Panc1 (cell line): ENCODE measurements around the gene C6orf132. TPM values are rescaled to one million over a fixed set of nuclear protein-coding genes. Genes with fewer than 3 reads are reported as not detected.

Experiments
- ATAC-seq: fragments of 200-7000 bp; cut with Tn5 transposase; 2 replicates; pipeline ENCODE4 v1.9.1; 2020; ENCODE audit warnings: mild to moderate bottlenecking, moderate library complexity
- BruUV-seq: library from RNA; stranded (reverse); fragments of 400-500 nt; replicated peaks from 2 replicates; lab custom pipeline; 2021; lab: Mats Ljungman, UMichigan
- CTCF ChIA-PET: fragments of 300-600 bp; sonication (Branson Sonifier 250); formaldehyde crosslinking; loops from one replicate; lab custom pipeline; 2022; ENCODE audit warnings: antibody characterized with exemption; lab: Charles Lee
- POLR2A ChIA-PET: fragments of 300-600 bp; sonication (Branson Sonifier 250); formaldehyde crosslinking; loops from one replicate; lab custom pipeline; 2022; ENCODE audit warnings: antibody characterized with exemption; lab: Charles Lee
- DNase-seq: peaks from one replicate; pipeline ENCODE4 v3.0.0-alpha.2; 2010; ENCODE audit warnings: low read depth, low spot score
- H3K27ac ChIP-seq: 2 replicates; pipeline ENCODE4 v1.5.1; 2011; ENCODE audit warnings: mild to moderate bottlenecking, low read length, inconsistent platforms
- H3K27me3 ChIP-seq: fragments of 200-500 bp; sonication (Bioruptor generic); 2 replicates; pipeline ENCODE4 v1.6.0; 2014; ENCODE audit warnings: low read length, inconsistent platforms; ENCODE audit not compliant: control insufficient read depth, insufficient read depth
- H3K36me3 ChIP-seq: fragments of 200-500 bp; sonication (Bioruptor generic); 2 replicates; pipeline ENCODE4 v1.5.1; 2014; ENCODE audit warnings: inconsistent platforms, mild to moderate bottlenecking, low read length, moderate library complexity; ENCODE audit not compliant: control insufficient read depth, insufficient read depth
- H3K4me1 ChIP-seq: 2 replicates; pipeline ENCODE4 v1.5.1; 2011; ENCODE audit warnings: inconsistent platforms, mild to moderate bottlenecking, low read length, moderate library complexity; ENCODE audit not compliant: control insufficient read depth, insufficient read depth
- H3K4me3 ChIP-seq, 2 experiments: 2 replicates each; pipeline ENCODE4 v1.5.1; 2011 to 2012; ENCODE audit warnings: low read depth in 2 of 2, low read length in 2 of 2, mild to moderate bottlenecking in 2 of 2, inconsistent platforms in 1 of 2, moderate library complexity in 1 of 2
- H3K9me3 ChIP-seq: fragments of 200-500 bp; sonication (Bioruptor generic); 2 replicates; pipeline ENCODE4 v1.5.1; 2014; ENCODE audit warnings: low read depth, mild to moderate bottlenecking, inconsistent platforms, low read length, moderate library complexity; ENCODE audit not compliant: control insufficient read depth, insufficient read depth
- POLR2AphosphoS5 ChIP-seq: IDR thresholded peaks from 2 replicates; pipeline ENCODE4 v1.6.1; 2012; ENCODE audit warnings: mild to moderate bottlenecking, low read depth, low read length, moderate library complexity
- SIN3A ChIP-seq: IDR thresholded peaks from 2 replicates; pipeline ENCODE4 v1.6.1; 2012; ENCODE audit warnings: low read depth, mild to moderate bottlenecking, low read length, moderate library complexity, borderline replicate concordance; ENCODE audit not compliant: insufficient read depth
- TCF7L2 ChIP-seq: IDR thresholded peaks from 2 replicates; pipeline ENCODE4 v1.6.1; 2011; ENCODE audit warnings: mild to moderate bottlenecking, low read depth, low read length, inconsistent platforms
- in situ Hi-C: cut with HindIII; loops from 2 replicates; pipeline ENCODE4 v1.10.0; 2016; ENCODE audit warnings: low sequenced_read_pairs, low pct_unique_long_range_greater_than_20kb
- intact Hi-C: fragments of 100-400 bp; cut with micrococcal nuclease; formaldehyde crosslinking; loops from one replicate; pipeline ENCODE4 v1.10.0; 2022; ENCODE audit not compliant: unreplicated experiment
- total RNA-seq: library from RNA; stranded (reverse); gene quantifications from one replicate; pipeline ENCODE4 v1.2.1, GENCODE V29; 2021; ENCODE audit not compliant: unreplicated experiment
- TF ChIP-seq, protein P1 (sequence below), 2 experiments: IDR thresholded peaks; 2 replicates each; pipeline ENCODE4 v1.6.1; 2011 to 2012; ENCODE audit warnings: low read depth in 2 of 2, control low read depth in 1 of 2, low read length in 1 of 2, mild to moderate bottlenecking in 1 of 2, moderate library complexity in 1 of 2; ENCODE audit not compliant: insufficient read depth in 1 of 2
- TF ChIP-seq, protein P2 (sequence below): fragments of 450-650 bp; IDR thresholded peaks from 2 replicates; pipeline ENCODE4 v1.5.1; 2017; ENCODE audit warnings: mild to moderate bottlenecking

The C6orf132 gene
- total RNA-seq, 1 experiment from 2014 or later: 12.9 TPM

DNA sequence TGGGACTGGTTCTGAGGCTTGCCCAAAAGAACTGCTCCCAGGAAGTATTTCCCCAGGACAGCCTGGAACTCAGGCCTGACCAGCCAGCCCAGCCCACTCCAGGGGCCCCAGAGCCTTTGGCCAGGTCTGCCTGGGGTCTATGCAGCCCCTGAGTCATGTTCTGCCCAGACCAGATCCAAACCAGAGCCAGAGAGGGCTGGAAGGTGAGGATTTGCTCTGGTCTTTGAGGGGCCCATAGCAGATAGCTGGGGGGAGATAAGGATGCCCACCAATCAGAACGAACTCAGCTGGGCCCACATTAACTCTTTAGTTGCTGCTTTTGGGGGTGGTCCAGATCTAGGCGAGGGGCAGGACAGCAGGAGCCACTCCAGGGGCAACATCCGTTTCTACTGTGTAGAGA, 16.8 kb downstream of the C6orf132 start:
- TF ChIP-seq, protein P1, sequence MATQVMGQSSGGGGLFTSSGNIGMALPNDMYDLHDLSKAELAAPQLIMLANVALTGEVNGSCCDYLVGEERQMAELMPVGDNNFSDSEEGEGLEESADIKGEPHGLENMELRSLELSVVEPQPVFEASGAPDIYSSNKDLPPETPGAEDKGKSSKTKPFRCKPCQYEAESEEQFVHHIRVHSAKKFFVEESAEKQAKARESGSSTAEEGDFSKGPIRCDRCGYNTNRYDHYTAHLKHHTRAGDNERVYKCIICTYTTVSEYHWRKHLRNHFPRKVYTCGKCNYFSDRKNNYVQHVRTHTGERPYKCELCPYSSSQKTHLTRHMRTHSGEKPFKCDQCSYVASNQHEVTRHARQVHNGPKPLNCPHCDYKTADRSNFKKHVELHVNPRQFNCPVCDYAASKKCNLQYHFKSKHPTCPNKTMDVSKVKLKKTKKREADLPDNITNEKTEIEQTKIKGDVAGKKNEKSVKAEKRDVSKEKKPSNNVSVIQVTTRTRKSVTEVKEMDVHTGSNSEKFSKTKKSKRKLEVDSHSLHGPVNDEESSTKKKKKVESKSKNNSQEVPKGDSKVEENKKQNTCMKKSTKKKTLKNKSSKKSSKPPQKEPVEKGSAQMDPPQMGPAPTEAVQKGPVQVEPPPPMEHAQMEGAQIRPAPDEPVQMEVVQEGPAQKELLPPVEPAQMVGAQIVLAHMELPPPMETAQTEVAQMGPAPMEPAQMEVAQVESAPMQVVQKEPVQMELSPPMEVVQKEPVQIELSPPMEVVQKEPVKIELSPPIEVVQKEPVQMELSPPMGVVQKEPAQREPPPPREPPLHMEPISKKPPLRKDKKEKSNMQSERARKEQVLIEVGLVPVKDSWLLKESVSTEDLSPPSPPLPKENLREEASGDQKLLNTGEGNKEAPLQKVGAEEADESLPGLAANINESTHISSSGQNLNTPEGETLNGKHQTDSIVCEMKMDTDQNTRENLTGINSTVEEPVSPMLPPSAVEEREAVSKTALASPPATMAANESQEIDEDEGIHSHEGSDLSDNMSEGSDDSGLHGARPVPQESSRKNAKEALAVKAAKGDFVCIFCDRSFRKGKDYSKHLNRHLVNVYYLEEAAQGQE (IDR thresholded peaks at IDR 0.05; ENCODE audit: insufficient read depth in 1 of 2, low read depth in 2 of 2, low read length in 1 of 2): no peak
- TF ChIP-seq SIN3A: no peak
- TF ChIP-seq, protein P2, sequence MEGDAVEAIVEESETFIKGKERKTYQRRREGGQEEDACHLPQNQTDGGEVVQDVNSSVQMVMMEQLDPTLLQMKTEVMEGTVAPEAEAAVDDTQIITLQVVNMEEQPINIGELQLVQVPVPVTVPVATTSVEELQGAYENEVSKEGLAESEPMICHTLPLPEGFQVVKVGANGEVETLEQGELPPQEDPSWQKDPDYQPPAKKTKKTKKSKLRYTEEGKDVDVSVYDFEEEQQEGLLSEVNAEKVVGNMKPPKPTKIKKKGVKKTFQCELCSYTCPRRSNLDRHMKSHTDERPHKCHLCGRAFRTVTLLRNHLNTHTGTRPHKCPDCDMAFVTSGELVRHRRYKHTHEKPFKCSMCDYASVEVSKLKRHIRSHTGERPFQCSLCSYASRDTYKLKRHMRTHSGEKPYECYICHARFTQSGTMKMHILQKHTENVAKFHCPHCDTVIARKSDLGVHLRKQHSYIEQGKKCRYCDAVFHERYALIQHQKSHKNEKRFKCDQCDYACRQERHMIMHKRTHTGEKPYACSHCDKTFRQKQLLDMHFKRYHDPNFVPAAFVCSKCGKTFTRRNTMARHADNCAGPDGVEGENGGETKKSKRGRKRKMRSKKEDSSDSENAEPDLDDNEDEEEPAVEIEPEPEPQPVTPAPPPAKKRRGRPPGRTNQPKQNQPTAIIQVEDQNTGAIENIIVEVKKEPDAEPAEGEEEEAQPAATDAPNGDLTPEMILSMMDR: no peak
- no peak for TF ChIP-seq TCF7L2
- no peak for TF ChIP-seq POLR2AphosphoS5
- Histone ChIP-seq H3K36me3 (no peaks in the 10 kb centered on the region), H3K4me3 (no peak overlapping the region), H3K27me3 (no peaks in the 10 kb centered on the region), H3K9me3 (no peaks in the 10 kb centered on the region), H3K27ac (no peak overlapping the region), H3K4me1 (0 out of 2 replicates have a peak, but pooled peaks cover 2% of the 10 kb centered on the region)
- ChIA-PET CTCF (no interaction called here), POLR2A (no interaction called here)
- intact Hi-C loops: no loop called here
- no TSS peak for BruUV-seq
- DNase-seq (no peak), ATAC-seq (no peak)
- in situ Hi-C loops: no loop called here

DNA sequence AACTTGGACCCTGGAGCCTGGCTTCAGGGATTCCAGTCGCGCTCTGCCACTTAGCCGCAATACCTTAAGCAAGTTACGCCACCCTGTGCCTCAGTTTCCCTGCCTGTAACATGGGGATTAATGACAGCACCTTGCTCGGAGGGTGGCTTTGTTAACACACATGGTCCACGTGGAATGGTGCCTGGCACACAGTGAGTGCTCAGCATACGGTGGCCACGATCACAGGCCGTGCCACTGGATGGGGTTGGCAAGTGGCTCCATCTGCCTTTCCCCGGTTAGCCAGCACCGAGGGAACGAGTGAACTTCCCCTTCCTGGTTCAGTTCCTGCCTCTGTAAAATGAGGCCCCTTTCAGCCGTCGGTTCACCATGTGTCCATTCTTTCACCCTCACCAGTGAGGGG, 17.2 kb downstream of the C6orf132 start:
- no peak for DNase-seq
- ChIA-PET CTCF (no interaction called here), POLR2A (no interaction called here)
- in situ Hi-C loops (no loop called here), intact Hi-C loops (no loop called here)
- no TSS peak for BruUV-seq
- no peak for ATAC-seq
- no peaks in the 10 kb centered on the region for H3K36me3 ChIP-seq
- H3K9me3 ChIP-seq: no peaks in the 10 kb centered on the region
- H3K4me1 ChIP-seq: 0 out of 2 replicates have a peak, but pooled peaks cover 2% of the 10 kb centered on the region
- H3K4me3 ChIP-seq: no peak overlapping the region
- no peaks in the 10 kb centered on the region for H3K27me3 ChIP-seq
- TF ChIP-seq, protein P1 (IDR thresholded peaks at IDR 0.05; ENCODE audit: insufficient read depth in 1 of 2, low read depth in 2 of 2, low read length in 1 of 2): no peak
- TF ChIP-seq SIN3A: no peak
- TF ChIP-seq, protein P2: no peak
- TF ChIP-seq TCF7L2: no peak
- no peak for TF ChIP-seq POLR2AphosphoS5
- H3K27ac ChIP-seq: no peak overlapping the region
